Stimulated activated CD4-positive, alpha-beta T cell treated with anti-CD3 and anti-CD28 coated beads, Interleukin-4, amount 100 ng/mL, for 4 hours (primary cell): ENCODE measurements around the gene NT5E.

ENCODE experiments used
- DNase-seq, 2 experiments: peaks; one replicate each; pipeline ENCODE4 v3.0.0-alpha.2; 2020

The NT5E gene

GRCh38 chr6:85460921-85461797, 11.3 kb downstream of the NT5E start:
- peak in 1 of 2 experiments; percentile 3 for DNase-seq

- DNase-seq: no peak
Observed at GRCh38 chr6:85461798-85462170, 11.9 kb downstream of the NT5E start.

GRCh38 chr6:85462673-85463072, 12.8 kb downstream of the NT5E start:
- no peak for DNase-seq

- DNase-seq: no peak
Observed at GRCh38 chr6:85463621-85464259, 13.9 kb downstream of the NT5E start.

GRCh38 chr6:85464260-85464644, 14.4 kb downstream of the NT5E start:
- peak; percentile 12 to 33 for DNase-seq

GRCh38 chr6:85464722-85465150, 14.9 kb downstream of the NT5E start:
- DNase-seq: peak in 1 of 2 experiments; percentile 14

GRCh38 chr6:85465762-85466161, 15.9 kb downstream of the NT5E start:
- DNase-seq: no peak

GRCh38 chr6:85468326-85468725, 18.4 kb downstream of the NT5E start:
- no peak for DNase-seq

- DNase-seq: no peak
Observed at GRCh38 chr6:85469276-85470022, 19.6 kb downstream of the NT5E start.

- no peak for DNase-seq
Observed at GRCh38 chr6:85470023-85470410, 20.1 kb downstream of the NT5E start.

GRCh38 chr6:85472744-85473143, 22.9 kb downstream of the NT5E start:
- DNase-seq: no peak

GRCh38 chr6:85473748-85474147, 23.9 kb downstream of the NT5E start:
- DNase-seq: no peak

- DNase-seq: no peak
Observed at GRCh38 chr6:85476532-85476931, 26.6 kb downstream of the NT5E start.

GRCh38 chr6:85479208-85479607, 29.3 kb downstream of the NT5E start:
- no peak for DNase-seq

- DNase-seq: no peak
Observed at GRCh38 chr6:85482206-85482904, 32.5 kb downstream of the NT5E start.

GRCh38 chr6:85482905-85483700, 33.2 kb downstream of the NT5E start:
- peak; percentile 68 to 79 for DNase-seq

GRCh38 chr6:85483846-85484245, 34.0 kb downstream of the NT5E start:
- no peak for DNase-seq

- no peak for DNase-seq
Observed at GRCh38 chr6:85484948-85485347, 35.1 kb downstream of the NT5E start.

- no peak for DNase-seq
Observed at GRCh38 chr6:85490516-85491248, 40.8 kb downstream of the NT5E start.

GRCh38 chr6:85493389-85493788, 43.5 kb downstream of the NT5E start:
- DNase-seq: no peak
